ENCODE measurements around the gene IQGAP2. TPM values are rescaled to one million over a fixed set of nuclear protein-coding genes. Genes with fewer than 3 reads are reported as not detected.

IQGAP2 gene
- total and polyA plus RNA-seq, 2 donors = 20.7 to 33.3 TPM

- Histone ChIP-seq H3K4me1 (ENCODE audit: control insufficient read depth in 2 of 2, insufficient read depth in 2 of 2, low read length in 2 of 2) (peaks cover 0 to 4% of the 10 kb centered on the region in 2 donors), H3K9me3 (ENCODE audit: control insufficient read depth in 2 of 2, insufficient read depth in 1 of 2, low read length in 1 of 2) (no peaks in the 10 kb centered on the region), H3K27me3 (ENCODE audit: control insufficient read depth in 2 of 2, insufficient read depth in 1 of 2, low read length in 1 of 2) (no peaks in the 10 kb centered on the region), H3K27ac (ENCODE audit: low read depth in 1 of 2, low read length in 1 of 2) (no peak overlapping the region), H3K4me3 (ENCODE audit: low read length in 2 of 2) (no peak overlapping the region), H3K36me3 (ENCODE audit: control insufficient read depth in 2 of 2, insufficient read depth in 2 of 2, low read length in 1 of 2) (no peaks in the 10 kb centered on the region)
- DNase-seq (ENCODE audit: low read depth in 6 of 9, low spot score in 9 of 9) = no peak
- 91% methylated on average over 4 of the region's 4 CpGs for WGBS
These were observed 80.8 kb downstream of the IQGAP2 start for GRCh38 chr5:76483881-76484280.

- Histone ChIP-seq H3K36me3 (ENCODE audit: control insufficient read depth in 2 of 2, insufficient read depth in 2 of 2, low read length in 1 of 2) (no peaks in the 10 kb centered on the region), H3K27ac (ENCODE audit: low read depth in 1 of 2, low read length in 1 of 2) (no peak overlapping the region), H3K9me3 (ENCODE audit: control insufficient read depth in 2 of 2, insufficient read depth in 1 of 2, low read length in 1 of 2) (no peaks in the 10 kb centered on the region), H3K4me3 (ENCODE audit: low read length in 2 of 2) (no peak overlapping the region), H3K4me1 (ENCODE audit: control insufficient read depth in 2 of 2, insufficient read depth in 2 of 2, low read length in 2 of 2) (no peaks in the 10 kb centered on the region), H3K27me3 (ENCODE audit: control insufficient read depth in 2 of 2, insufficient read depth in 1 of 2, low read length in 1 of 2) (no peaks in the 10 kb centered on the region)
- DNase-seq (ENCODE audit: low read depth in 6 of 9, low spot score in 9 of 9) = no peak
These were observed 82.4 kb downstream of the IQGAP2 start for GRCh38 chr5:76485511-76485910.

GRCh38 chr5:76487386-76487785 is 84.3 kb downstream of the IQGAP2 start:
- Histone ChIP-seq H3K36me3 (ENCODE audit: control insufficient read depth in 2 of 2, insufficient read depth in 2 of 2, low read length in 1 of 2) (no peaks in the 10 kb centered on the region), H3K27me3 (ENCODE audit: control insufficient read depth in 2 of 2, insufficient read depth in 1 of 2, low read length in 1 of 2) (no peaks in the 10 kb centered on the region), H3K4me3 (ENCODE audit: low read length in 2 of 2) (no peak overlapping the region), H3K9me3 (ENCODE audit: control insufficient read depth in 2 of 2, insufficient read depth in 1 of 2, low read length in 1 of 2) (no peaks in the 10 kb centered on the region), H3K27ac (ENCODE audit: low read depth in 1 of 2, low read length in 1 of 2) (no peak overlapping the region), H3K4me1 (ENCODE audit: control insufficient read depth in 2 of 2, insufficient read depth in 2 of 2, low read length in 2 of 2) (no peaks in the 10 kb centered on the region)
- DNase-seq (ENCODE audit: low read depth in 6 of 9, low spot score in 9 of 9) = no peak
- 100% methylated on average over 4 of the region's 4 CpGs for WGBS

- no peak overlapping the region for H3K4me3 ChIP-seq (ENCODE audit: low read length in 2 of 2)
- no peaks in the 10 kb centered on the region for H3K27me3 ChIP-seq (ENCODE audit: control insufficient read depth in 2 of 2, insufficient read depth in 1 of 2, low read length in 1 of 2)
- no peaks in the 10 kb centered on the region for H3K9me3 ChIP-seq (ENCODE audit: control insufficient read depth in 2 of 2, insufficient read depth in 1 of 2, low read length in 1 of 2)
- no peaks in the 10 kb centered on the region for H3K4me1 ChIP-seq (ENCODE audit: control insufficient read depth in 2 of 2, insufficient read depth in 2 of 2, low read length in 2 of 2)
- DNase-seq (ENCODE audit: low read depth in 6 of 9, low spot score in 9 of 9) = no peak
- no peak overlapping the region for H3K27ac ChIP-seq (ENCODE audit: low read depth in 1 of 2, low read length in 1 of 2)
- H3K36me3 ChIP-seq (ENCODE audit: control insufficient read depth in 2 of 2, insufficient read depth in 2 of 2, low read length in 1 of 2) = no peaks in the 10 kb centered on the region
- 91% methylated on average over 1 of the region's 1 CpG for WGBS
These were observed 84.7 kb downstream of the IQGAP2 start for GRCh38 chr5:76487821-76488220.

- Histone ChIP-seq H3K36me3 (ENCODE audit: control insufficient read depth in 2 of 2, insufficient read depth in 2 of 2, low read length in 1 of 2) (no peaks in the 10 kb centered on the region), H3K4me3 (ENCODE audit: low read length in 2 of 2) (no peak overlapping the region), H3K9me3 (ENCODE audit: control insufficient read depth in 2 of 2, insufficient read depth in 1 of 2, low read length in 1 of 2) (no peaks in the 10 kb centered on the region), H3K4me1 (ENCODE audit: control insufficient read depth in 2 of 2, insufficient read depth in 2 of 2, low read length in 2 of 2) (no peaks in the 10 kb centered on the region), H3K27ac (ENCODE audit: low read depth in 1 of 2, low read length in 1 of 2) (no peak overlapping the region), H3K27me3 (ENCODE audit: control insufficient read depth in 2 of 2, insufficient read depth in 1 of 2, low read length in 1 of 2) (no peaks in the 10 kb centered on the region)
- DNase-seq (ENCODE audit: low read depth in 6 of 9, low spot score in 9 of 9) = no peak
- WGBS = 97% methylated on average over 6 of the region's 6 CpGs
These were observed 85.9 kb downstream of the IQGAP2 start for GRCh38 chr5:76488969-76489368.

- Histone ChIP-seq H3K36me3 (ENCODE audit: control insufficient read depth in 2 of 2, insufficient read depth in 2 of 2, low read length in 1 of 2) (no peaks in the 10 kb centered on the region), H3K4me3 (ENCODE audit: low read length in 2 of 2) (no peak overlapping the region), H3K27ac (ENCODE audit: low read depth in 1 of 2, low read length in 1 of 2) (no peak overlapping the region), H3K4me1 (ENCODE audit: control insufficient read depth in 2 of 2, insufficient read depth in 2 of 2, low read length in 2 of 2) (no peaks in the 10 kb centered on the region), H3K27me3 (ENCODE audit: control insufficient read depth in 2 of 2, insufficient read depth in 1 of 2, low read length in 1 of 2) (no peaks in the 10 kb centered on the region), H3K9me3 (ENCODE audit: control insufficient read depth in 2 of 2, insufficient read depth in 1 of 2, low read length in 1 of 2) (no peaks in the 10 kb centered on the region)
- 96% methylated on average over 7 of the region's 7 CpGs for WGBS
- no peak for DNase-seq (ENCODE audit: low read depth in 6 of 9, low spot score in 9 of 9)
These were observed 87.0 kb downstream of the IQGAP2 start for GRCh38 chr5:76489877-76490688.

- no peaks in the 10 kb centered on the region for H3K9me3 ChIP-seq (ENCODE audit: control insufficient read depth in 2 of 2, insufficient read depth in 1 of 2, low read length in 1 of 2)
- DNase-seq (ENCODE audit: low read depth in 6 of 9, low spot score in 9 of 9) = no peak
- H3K4me3 ChIP-seq (ENCODE audit: low read length in 2 of 2) = no peak overlapping the region
- H3K27me3 ChIP-seq (ENCODE audit: control insufficient read depth in 2 of 2, insufficient read depth in 1 of 2, low read length in 1 of 2) = no peaks in the 10 kb centered on the region
- H3K4me1 ChIP-seq (ENCODE audit: control insufficient read depth in 2 of 2, insufficient read depth in 2 of 2, low read length in 2 of 2) = no peaks in the 10 kb centered on the region
- H3K27ac ChIP-seq (ENCODE audit: low read depth in 1 of 2, low read length in 1 of 2) = no peak overlapping the region
- no peaks in the 10 kb centered on the region for H3K36me3 ChIP-seq (ENCODE audit: control insufficient read depth in 2 of 2, insufficient read depth in 2 of 2, low read length in 1 of 2)
These were observed 87.9 kb downstream of the IQGAP2 start for GRCh38 chr5:76490960-76491359.

GRCh38 chr5:76492819-76493189 is 89.7 kb downstream of the IQGAP2 start:
- no peaks in the 10 kb centered on the region for H3K4me1 ChIP-seq (ENCODE audit: control insufficient read depth in 2 of 2, insufficient read depth in 2 of 2, low read length in 2 of 2)
- H3K9me3 ChIP-seq (ENCODE audit: control insufficient read depth in 2 of 2, insufficient read depth in 1 of 2, low read length in 1 of 2) = no peaks in the 10 kb centered on the region
- no peaks in the 10 kb centered on the region for H3K36me3 ChIP-seq (ENCODE audit: control insufficient read depth in 2 of 2, insufficient read depth in 2 of 2, low read length in 1 of 2)
- H3K27me3 ChIP-seq (ENCODE audit: control insufficient read depth in 2 of 2, insufficient read depth in 1 of 2, low read length in 1 of 2) = no peaks in the 10 kb centered on the region
- H3K4me3 ChIP-seq (ENCODE audit: low read length in 2 of 2) = no peak overlapping the region
- 96% methylated on average over 6 of the region's 6 CpGs for WGBS
- H3K27ac ChIP-seq (ENCODE audit: low read depth in 1 of 2, low read length in 1 of 2) = no peak overlapping the region
- DNase-seq (ENCODE audit: low read depth in 6 of 9, low spot score in 9 of 9) = no peak

GRCh38 chr5:76493190-76493837 is 90.2 kb downstream of the IQGAP2 start:
- Histone ChIP-seq H3K4me1 (ENCODE audit: control insufficient read depth in 2 of 2, insufficient read depth in 2 of 2, low read length in 2 of 2) (peaks cover 0 to 1% of the 10 kb centered on the region in 2 donors), H3K27me3 (ENCODE audit: control insufficient read depth in 2 of 2, insufficient read depth in 1 of 2, low read length in 1 of 2) (no peaks in the 10 kb centered on the region), H3K36me3 (ENCODE audit: control insufficient read depth in 2 of 2, insufficient read depth in 2 of 2, low read length in 1 of 2) (no peaks in the 10 kb centered on the region), H3K9me3 (ENCODE audit: control insufficient read depth in 2 of 2, insufficient read depth in 1 of 2, low read length in 1 of 2) (no peaks in the 10 kb centered on the region), H3K27ac (ENCODE audit: low read depth in 1 of 2, low read length in 1 of 2) (no peak overlapping the region), H3K4me3 (ENCODE audit: low read length in 2 of 2) (no peak overlapping the region)
- 97% methylated on average over 8 of the region's 8 CpGs for WGBS
- DNase-seq (ENCODE audit: low read depth in 6 of 9, low spot score in 9 of 9) = no peak

All from thymus (tissue), 11 donors.